Prostate gland (tissue), 2 donors: ENCODE data around the gene MUC15. TPM values are rescaled to one million over a fixed set of nuclear protein-coding genes. Genes with fewer than 3 reads are reported as not detected.

ENCODE experiments used
- DNase-seq: peaks from one replicate; pipeline ENCODE4 v3.0.0-alpha.2; 2019; ENCODE audit warnings: low spot score
- H3K27ac ChIP-seq, 2 donors: fragments of 200-600 bp; sonication (generic); 2 replicates each; pipeline ENCODE4 v1.5.1; 2017 to 2019
- H3K27me3 ChIP-seq: fragments of 200-600 bp; sonication (generic); replicated peaks from 2 replicates; pipeline ENCODE4 v1.5.1; 2019; ENCODE audit not compliant: insufficient read depth
- H3K36me3 ChIP-seq, 2 donors: fragments of 200-600 bp; sonication (generic); 1 replicate in 1 of 2; 2 replicates in 1 of 2; pipeline versions ENCODE4 v1.5.1 to v1.8.1; 2017 to 2019
- H3K4me1 ChIP-seq: fragments of 200-600 bp; sonication (generic); replicated peaks from 2 replicates; pipeline ENCODE4 v1.5.1; 2019
- H3K4me3 ChIP-seq, 2 donors: fragments of 200-600 bp; sonication (generic); 2 replicates each; pipeline ENCODE4 v1.5.1; 2017 to 2019
- H3K9me3 ChIP-seq: fragments of 200-600 bp; sonication (generic); 2 replicates; pipeline ENCODE4 v1.5.1; 2017
- POLR2A ChIP-seq: fragments of 450-650 bp; IDR thresholded peaks from one replicate; pipeline ENCODE4 v1.6.1; 2016; ENCODE audit warnings: antibody characterized with exemption, mild to moderate bottlenecking
- POLR2AphosphoS5 ChIP-seq: sonication (generic); formaldehyde crosslinking; IDR thresholded peaks from one replicate; pipeline ENCODE4 v1.6.1; 2017; ENCODE audit warnings: antibody characterized with exemption
- WGBS: methylation state at CpG from one replicate; pipeline ENCODE4 v1.1.5; 2018; 5-methylcytosine and 5-hydroxymethylcytosine counted together
- intact Hi-C: fragments of 100-400 bp; cut with DNase I; formaldehyde crosslinking; loops from one replicate; pipeline ENCODE4 v1.14.2; 2022
- total RNA-seq, 2 donors: library from RNA; depleted of rRNA; stranded (reverse); fragments of >200 nt; gene quantifications; one replicate each; pipeline ENCODE4 v1.1.0, GENCODE V29; 2016
- TF ChIP-seq, protein P1 (sequence below), 4 experiments: fragments of 200-600 bp in 2 of 4; fragments of 450-650 bp in 2 of 4; sonication (generic) in 2 of 4; IDR thresholded peaks; 1 replicate in 3 of 4; 2 replicates in 1 of 4; pipeline ENCODE4 v1.5.1; 2016 to 2019; ENCODE audit warnings: antibody characterized with exemption in 4 of 4, mild to moderate bottlenecking in 2 of 4, moderate library complexity in 2 of 4

MUC15 gene
- total RNA-seq, 2 donors from 2014 or later: 1.5 to 4.1 TPM

DNA sequence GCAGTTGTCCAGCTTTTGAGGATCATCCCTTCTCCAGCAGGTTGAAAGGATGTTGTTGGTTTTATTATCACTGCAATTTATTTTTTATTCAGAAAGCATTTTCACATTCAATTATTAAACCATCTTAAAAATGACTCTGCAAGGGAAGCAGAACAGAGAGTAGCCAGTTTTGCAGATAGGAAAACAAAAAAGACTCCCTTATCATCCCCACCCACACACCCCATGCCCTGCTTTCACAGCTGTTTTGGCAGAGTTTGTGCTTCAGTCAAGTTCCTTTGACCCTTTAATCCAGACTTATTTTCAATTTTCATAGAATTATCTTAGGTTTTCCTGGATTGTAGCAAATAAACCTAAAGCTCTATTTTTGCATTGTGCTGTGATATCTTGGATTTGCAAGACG, 44.4 kb downstream of the MUC15 start:
- no peak for DNase-seq
- TF ChIP-seq POLR2A (no peak), POLR2AphosphoS5 (no peak)
- TF ChIP-seq, protein P1, sequence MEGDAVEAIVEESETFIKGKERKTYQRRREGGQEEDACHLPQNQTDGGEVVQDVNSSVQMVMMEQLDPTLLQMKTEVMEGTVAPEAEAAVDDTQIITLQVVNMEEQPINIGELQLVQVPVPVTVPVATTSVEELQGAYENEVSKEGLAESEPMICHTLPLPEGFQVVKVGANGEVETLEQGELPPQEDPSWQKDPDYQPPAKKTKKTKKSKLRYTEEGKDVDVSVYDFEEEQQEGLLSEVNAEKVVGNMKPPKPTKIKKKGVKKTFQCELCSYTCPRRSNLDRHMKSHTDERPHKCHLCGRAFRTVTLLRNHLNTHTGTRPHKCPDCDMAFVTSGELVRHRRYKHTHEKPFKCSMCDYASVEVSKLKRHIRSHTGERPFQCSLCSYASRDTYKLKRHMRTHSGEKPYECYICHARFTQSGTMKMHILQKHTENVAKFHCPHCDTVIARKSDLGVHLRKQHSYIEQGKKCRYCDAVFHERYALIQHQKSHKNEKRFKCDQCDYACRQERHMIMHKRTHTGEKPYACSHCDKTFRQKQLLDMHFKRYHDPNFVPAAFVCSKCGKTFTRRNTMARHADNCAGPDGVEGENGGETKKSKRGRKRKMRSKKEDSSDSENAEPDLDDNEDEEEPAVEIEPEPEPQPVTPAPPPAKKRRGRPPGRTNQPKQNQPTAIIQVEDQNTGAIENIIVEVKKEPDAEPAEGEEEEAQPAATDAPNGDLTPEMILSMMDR (IDR thresholded peaks at IDR 0.05): no peak
- H3K36me3 ChIP-seq: no peaks in the 10 kb centered on the region
- no peaks in the 10 kb centered on the region for H3K4me1 ChIP-seq
- no peaks in the 10 kb centered on the region for H3K9me3 ChIP-seq
- H3K27ac ChIP-seq: no peak overlapping the region
- WGBS: 36% methylated on average over 1 of the region's 1 CpG
- H3K4me3 ChIP-seq: no peak overlapping the region
- intact Hi-C loops: no loop called here
- H3K27me3 ChIP-seq: no peaks in the 10 kb centered on the region

DNA sequence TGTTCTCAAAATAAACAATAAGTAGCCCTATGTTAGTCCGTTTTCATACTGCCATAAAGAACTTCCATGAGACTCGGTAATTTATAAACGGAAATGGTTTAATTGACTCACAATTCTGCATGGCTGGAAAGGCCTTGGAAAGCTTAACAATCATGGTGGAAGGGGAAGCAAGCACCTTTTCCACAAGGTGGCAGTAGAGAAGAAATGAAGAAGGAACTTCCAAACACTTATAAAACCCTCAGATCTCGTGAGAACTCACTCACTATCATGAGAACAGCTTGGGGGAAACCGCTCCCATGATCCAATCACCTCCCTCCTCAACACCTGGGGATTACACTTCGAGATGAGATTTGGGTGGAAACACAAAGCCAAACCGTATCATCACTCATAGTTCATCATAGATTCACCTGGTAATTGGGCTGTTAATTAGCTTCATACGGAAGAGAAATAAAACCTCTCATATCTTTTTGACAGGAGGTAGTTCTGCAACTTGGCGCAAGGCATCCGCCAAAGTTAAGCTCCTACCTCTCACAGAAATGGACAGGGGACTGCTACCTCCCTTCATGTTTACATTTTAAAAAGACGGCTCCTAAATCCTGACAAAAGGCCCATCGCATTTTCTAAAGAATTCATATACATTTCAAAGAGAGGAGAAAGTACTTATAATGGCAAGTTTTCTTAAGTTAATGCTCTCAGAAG, 49.0 kb downstream of the MUC15 start:
- H3K36me3 ChIP-seq: no peaks in the 10 kb centered on the region
- intact Hi-C loops: no loop called here
- H3K27me3 ChIP-seq: no peaks in the 10 kb centered on the region
- WGBS: 63% methylated on average over 12 of the region's 12 CpGs
- no peak overlapping the region for H3K27ac ChIP-seq
- DNase-seq: no peak
- H3K4me1 ChIP-seq: no peaks in the 10 kb centered on the region
- H3K4me3 ChIP-seq: no peak overlapping the region
- H3K9me3 ChIP-seq: no peaks in the 10 kb centered on the region
- TF ChIP-seq POLR2AphosphoS5: no peak
- TF ChIP-seq, protein P1 (IDR thresholded peaks at IDR 0.05): no peak
- no peak for TF ChIP-seq POLR2A

DNA sequence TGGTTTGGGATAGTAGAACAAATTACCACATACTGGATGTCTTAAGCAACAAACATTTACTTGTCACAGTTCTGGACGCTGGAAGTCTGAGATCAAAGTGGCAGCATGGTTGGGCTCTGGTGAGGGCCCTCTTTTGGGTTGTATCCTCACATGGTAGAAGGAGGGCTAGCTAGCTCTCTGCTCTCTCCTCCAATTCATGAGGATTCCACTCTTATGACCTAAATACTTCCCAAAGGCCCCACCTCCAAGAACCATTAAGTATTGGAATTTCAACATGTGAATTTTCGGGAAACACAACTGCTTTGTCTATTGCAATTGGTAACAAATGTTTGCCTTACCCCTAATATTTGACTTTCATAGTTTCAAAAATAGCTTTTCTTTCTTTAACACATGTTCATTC, 52.6 kb downstream of the MUC15 start:
- H3K9me3 ChIP-seq: no peaks in the 10 kb centered on the region
- H3K27ac ChIP-seq: no peak overlapping the region
- H3K4me1 ChIP-seq: no peaks in the 10 kb centered on the region
- WGBS: 77% methylated on average over 2 of the region's 2 CpGs
- no peaks in the 10 kb centered on the region for H3K27me3 ChIP-seq
- no peak for DNase-seq
- H3K4me3 ChIP-seq: no peak overlapping the region
- TF ChIP-seq POLR2A: no peak
- TF ChIP-seq POLR2AphosphoS5: no peak
- TF ChIP-seq, protein P1 (IDR thresholded peaks at IDR 0.05): no peak
- intact Hi-C loops: no loop called here
- no peaks in the 10 kb centered on the region for H3K36me3 ChIP-seq

DNA sequence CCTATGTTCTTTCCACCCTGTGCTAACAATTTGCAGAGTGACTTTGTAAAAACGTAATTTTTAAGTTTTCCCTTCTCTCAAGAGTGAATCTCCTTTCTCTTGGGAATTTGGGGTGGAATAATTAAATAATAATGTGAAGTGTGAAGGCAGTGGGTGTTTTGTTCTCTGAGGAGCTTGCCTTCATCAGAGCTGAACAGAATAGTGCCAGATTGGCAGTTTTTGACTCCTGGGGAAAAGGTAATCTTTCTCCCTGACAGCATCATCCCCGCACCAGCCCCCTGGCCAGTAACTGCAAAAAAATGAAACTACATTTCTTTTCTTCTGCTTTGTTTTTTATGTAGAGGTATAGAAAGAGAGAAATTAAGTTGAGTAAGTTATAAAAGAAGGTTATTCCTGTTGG, 59.9 kb downstream of the MUC15 start:
- intact Hi-C loops: no loop called here
- Histone ChIP-seq H3K4me3 (no peak overlapping the region), H3K27me3 (no peaks in the 10 kb centered on the region), H3K9me3 (no peaks in the 10 kb centered on the region), H3K36me3 (no peaks in the 10 kb centered on the region), H3K4me1 (no peaks in the 10 kb centered on the region), H3K27ac (no peak overlapping the region)
- 79% methylated on average over 2 of the region's 2 CpGs for WGBS
- no peak for DNase-seq
- TF ChIP-seq POLR2AphosphoS5 (no peak), POLR2A (no peak)
- TF ChIP-seq, protein P1 (IDR thresholded peaks at IDR 0.05): no peak

DNA sequence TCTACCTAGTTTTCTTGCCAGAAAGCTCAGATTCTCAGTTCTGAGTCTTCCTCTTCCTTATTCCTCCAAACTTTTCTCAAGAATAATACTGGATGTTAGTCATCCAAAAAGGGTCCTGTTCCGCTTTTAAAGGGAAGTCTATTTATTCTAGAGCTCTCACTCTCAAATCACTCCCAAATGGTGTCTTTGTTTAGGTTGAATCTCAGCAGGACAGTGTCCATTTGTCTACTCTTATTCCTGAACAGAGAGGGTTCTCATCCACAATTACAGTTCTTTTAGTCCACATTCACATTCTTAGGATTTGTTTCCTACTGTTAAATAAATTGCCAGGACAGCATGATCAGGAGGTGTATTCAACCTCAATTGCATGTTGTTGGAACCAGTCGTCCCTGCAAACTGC, 61.3 kb downstream of the MUC15 start:
- no peaks in the 10 kb centered on the region for H3K9me3 ChIP-seq
- H3K27me3 ChIP-seq: no peaks in the 10 kb centered on the region
- no peak for TF ChIP-seq POLR2A
- TF ChIP-seq POLR2AphosphoS5: no peak
- TF ChIP-seq, protein P1 (IDR thresholded peaks at IDR 0.05): no peak
- no peak for DNase-seq
- 79% methylated on average over 2 of the region's 2 CpGs for WGBS
- no peaks in the 10 kb centered on the region for H3K4me1 ChIP-seq
- no peak overlapping the region for H3K4me3 ChIP-seq
- H3K27ac ChIP-seq: no peak overlapping the region
- intact Hi-C loops: no loop called here
- no peaks in the 10 kb centered on the region for H3K36me3 ChIP-seq
